HG02763 (cell line): ENCODE measurements around the gene SOX10.

Experiments used
- ATAC-seq: cut with Tn5 transposase; IDR thresholded peaks from one replicate; pipeline ENCODE4 v1.9.1; 2021; ENCODE audit warnings: mild to moderate bottlenecking, moderate library complexity; ENCODE audit not compliant: unreplicated experiment

The SOX10 gene

DNA sequence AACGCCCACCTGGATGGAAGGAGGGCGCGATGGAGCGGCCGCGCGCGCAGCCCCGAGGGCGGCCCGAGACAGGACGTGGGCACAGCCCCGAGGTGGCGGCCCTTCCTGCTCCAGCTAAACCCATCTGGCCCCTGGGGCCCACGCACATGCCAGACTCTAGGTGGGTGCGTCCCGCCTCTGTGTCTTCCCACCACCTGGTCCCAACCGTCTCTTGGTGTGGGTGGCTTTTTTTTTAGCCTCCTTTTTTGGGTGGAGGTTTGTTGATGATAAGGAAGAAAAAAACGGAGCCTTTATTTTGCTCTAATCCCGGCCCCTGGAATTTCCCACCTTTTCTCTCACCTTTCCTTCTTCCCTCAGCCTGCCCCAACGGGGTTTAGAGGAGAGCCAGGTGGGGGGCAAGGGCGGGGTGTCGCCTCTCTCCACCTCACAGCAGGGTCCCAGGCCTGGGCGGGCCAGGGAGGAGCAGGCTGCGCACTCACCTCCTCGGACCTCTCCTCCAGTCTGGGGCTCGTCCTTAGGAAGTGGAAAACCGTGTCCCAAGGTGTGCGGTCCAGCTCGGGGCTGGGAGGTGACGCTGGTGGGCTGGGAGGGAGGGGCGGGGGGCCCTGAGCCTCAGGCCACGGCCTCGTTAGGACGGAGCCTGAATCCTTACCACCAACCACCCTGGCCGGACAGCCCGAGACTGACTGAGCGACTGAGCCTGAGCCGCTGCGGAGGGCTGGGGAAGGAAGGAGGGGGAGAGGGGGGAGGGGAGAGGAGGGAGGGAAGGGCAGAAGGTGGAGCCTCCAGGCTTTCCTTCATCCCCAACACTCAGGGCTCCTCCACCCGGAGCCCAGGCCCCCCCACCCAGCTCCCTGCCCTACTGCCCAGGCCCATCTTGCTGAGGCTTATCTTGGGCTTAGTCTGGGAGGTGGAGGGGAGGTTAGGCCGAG, at the start of gene SOX10:
SOX10 (minus strand) TSS at position 696 of the 932 bp plus-strand sequence. CDS start 771 bp downstream, outside the sequence.
- ATAC-seq: no peak

DNA sequence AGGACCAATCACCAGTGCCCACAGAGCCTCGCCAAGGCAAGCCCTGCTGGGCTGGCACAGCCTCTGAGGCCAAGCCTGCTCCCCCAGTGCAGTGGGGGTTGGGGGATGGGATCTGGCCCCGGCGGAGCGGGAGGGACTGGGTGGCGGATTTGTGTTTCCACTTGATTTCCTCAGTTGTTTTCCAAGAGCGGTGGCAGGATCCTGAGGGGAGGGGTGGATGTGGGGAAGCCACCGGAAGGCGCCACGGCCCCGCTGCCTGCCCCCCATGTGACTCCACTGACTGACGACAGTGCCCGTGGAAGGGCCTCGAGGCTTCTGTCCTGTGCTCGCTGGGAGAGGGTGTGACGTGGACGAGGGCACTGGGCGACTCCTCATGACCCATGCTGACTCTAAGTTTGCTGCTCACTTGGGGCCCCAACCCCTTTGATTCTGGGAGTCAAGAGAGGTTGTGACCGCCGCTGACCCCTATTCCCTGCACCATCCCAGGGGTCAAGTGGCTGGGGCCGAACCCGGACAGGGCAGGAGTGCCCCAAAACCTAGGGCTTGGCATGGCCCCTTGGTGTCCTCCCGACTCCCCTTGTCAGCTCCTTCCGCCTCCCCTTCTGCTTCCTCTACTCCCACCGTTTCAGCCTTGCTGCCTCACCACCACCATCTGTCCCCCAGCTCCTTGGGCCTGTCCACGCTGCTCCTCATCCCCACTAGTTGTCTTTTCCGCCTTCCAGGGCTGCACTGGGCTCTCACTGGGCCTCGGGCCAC, 49.3 kb upstream of the SOX10 start:
- ATAC-seq: no peak

DNA sequence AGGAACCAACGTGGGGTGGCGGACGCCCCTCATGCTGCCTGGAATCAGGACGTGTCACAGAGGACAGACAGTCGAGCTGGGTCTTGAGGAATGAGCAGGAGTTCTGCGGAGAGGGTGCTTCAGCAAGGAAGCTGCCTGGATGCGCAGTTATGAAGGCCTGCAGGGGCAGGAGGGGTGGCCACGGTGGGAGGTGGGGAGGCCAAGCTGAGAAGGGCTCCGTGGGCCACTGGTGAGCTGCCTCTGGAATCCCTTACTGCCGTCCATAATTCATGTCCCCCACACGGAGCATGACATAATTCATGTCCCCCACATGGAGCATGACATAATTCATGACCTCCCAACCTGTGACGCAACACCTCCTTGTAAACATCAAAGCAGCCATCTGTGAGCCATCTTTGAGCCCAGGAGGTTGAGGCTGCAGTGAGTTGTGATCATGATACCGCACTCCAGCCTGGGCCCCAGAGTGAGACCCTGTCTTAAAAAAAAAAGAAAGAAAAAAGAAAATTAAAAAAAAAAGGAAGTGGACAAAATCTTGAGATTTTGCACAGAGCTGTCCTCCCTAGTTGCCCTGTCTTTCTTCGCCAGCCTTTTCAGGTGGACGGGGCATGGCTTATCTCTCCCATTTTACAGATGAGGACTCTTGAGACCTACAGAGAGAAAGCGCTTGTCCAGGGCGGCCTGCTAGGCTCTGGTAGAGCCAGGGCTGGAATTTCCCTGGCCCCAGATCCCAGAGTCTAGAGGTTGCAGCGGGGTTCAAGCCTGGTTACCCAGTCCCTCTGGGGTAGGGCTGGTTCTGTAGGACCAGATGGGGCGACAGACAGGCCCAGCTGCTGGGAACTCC, 48.5 kb upstream of the SOX10 start:
- no peak for ATAC-seq

DNA sequence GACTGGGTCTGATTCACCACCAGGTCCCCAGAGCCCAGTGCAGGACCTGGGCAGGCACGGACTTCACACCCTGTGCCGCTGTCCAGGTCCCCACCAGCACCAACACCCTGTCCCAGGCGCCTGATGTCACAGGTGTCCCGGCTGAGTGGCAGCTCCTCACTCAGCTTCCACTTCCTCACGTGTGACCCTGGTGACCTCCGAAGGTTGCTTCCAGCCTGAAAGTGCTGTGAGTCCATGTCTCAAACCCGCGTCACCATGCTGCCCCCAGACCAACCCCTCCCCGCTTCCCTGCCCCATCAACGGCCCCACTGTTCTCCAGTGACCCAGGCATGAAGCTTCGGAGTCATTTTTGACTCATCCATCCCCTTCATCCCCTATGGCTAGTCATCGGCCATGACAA, 47.1 kb upstream of the SOX10 start:
- ATAC-seq: no peak

DNA sequence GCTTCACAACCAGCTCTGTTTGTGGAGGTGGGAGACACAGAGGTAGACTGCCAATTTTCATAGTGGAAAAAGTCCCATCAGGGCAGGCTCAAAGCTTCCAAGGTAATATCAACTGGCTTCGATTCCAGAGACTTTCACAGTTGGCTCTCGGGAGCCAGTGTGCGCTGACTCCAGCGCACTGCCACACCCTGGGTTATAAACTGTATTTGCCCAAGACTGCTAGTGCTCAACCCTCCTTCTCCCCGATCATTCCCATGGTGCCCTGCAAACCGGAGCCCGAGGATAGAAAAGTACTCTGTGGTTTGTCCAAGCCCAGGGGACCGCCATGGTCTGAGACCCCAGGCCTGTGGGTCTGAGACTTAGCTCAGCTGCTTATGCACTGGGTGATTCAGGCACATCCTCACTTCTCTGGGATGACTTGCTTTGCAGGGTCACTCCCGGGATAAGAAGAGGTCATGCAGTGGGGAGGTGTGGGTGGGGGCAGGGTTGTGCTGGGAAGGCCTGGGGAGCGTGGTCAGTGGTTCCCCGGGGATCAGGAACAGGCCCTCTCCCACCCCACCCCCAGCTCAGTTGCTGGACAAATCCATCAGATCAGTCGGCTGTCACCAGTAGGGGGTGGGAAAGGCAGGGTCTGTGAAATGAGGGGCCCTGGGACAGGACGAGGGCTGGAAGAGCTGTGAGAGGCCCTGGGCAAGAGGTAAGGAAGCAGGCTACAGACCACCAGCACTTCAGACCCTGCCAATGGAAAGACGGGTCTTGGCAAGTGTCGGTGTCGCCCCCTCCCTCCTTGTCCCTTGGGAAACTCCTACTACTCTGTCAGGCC, 46.2 kb upstream of the SOX10 start:
- ATAC-seq: no peak

DNA sequence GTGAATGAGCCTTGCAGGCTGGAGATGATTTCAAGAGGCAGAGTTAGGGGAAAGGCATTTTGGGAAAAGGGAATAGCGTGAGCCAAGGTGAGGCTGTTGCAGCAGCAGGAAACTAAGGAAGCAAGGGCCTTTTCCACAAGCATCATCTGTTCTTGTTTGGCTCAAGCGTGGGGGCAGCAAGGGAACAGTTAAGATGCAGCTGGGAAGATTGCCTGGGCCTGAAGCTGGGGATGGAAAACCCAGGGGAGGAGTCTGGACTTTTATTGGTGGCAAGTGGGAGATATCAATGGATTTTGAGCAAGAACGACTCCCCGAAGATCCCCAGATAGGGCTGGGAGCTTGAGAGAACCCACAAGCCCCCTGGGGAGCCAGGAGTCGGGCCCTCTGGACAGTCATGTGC, 45.5 kb upstream of the SOX10 start:
- ATAC-seq: no peak

DNA sequence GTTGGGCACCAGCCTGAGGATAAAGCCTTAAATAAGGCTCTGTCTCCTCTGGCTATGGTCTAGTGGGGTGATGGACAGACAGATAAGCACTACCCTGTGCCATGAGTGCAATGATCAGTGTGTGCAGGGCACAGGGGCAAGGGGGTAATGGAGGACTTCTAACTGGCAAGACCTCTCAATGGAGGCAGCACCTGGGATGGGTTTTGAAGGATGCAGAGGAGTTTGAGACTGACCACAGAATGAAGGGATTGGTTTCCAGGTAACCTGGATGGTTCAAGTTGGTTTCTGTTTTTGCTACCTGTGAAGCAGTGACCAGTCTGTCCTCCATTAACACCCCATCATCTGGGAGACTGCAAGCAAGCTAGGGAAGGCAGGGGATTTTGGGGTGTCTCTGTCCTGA, 45.0 kb upstream of the SOX10 start:
- no peak for ATAC-seq

DNA sequence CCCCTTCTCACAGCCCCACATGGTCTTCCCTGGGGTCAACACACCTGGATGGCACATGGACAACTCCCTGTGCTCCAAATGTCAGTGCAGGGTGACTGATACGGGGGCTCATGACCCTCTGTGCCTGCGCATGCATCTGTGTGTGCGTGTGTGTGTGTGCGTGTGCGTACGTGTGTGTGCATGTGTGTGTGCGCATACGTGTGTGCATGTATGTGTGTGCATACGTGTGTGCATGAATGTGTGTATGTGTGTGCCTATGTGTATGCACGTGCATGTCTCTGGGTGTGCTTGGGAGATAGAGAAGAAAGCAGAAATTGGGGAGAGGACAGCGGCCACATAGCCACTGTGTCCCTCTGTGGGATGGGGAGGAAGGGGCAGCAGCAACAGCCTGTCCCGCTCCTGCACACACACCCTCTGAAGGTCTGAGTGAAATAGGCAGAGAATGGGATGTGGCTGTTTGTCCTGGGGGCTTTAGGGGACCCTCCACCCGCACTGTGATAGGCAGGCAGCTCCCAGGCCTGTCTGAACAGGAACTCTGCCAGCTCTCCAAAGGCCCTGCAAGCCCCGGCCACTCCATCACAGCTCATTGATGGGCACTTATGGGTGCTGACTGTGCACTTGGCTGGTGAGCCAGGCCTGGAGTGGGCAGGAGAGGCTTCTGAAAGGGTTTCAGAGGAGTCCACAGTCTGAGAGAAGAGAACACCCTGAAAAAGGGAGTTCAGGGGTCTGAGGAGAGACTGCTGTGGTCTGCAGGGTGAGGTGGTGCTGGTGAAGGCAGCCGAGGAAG, 44.2 kb upstream of the SOX10 start:
- no peak for ATAC-seq

DNA sequence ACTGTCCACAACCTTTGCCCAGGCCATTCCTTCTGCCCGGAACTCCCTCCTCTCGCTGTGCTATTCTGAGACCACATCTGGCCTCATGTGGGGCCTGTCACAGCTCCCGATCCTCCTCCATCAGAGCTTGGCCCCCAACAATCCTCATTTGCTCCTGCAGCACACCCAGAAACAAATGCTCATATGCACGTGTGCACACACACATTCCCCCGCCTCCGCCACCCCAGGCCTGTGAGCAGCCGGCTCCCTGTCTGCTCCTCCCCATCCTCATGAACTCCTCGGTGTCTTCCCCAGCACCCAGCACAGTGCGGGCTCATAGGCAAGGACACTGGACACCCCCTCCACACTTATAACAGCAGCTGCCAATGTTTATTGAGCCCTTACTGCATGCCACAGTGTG, 43.1 kb upstream of the SOX10 start:
- no peak for ATAC-seq

DNA sequence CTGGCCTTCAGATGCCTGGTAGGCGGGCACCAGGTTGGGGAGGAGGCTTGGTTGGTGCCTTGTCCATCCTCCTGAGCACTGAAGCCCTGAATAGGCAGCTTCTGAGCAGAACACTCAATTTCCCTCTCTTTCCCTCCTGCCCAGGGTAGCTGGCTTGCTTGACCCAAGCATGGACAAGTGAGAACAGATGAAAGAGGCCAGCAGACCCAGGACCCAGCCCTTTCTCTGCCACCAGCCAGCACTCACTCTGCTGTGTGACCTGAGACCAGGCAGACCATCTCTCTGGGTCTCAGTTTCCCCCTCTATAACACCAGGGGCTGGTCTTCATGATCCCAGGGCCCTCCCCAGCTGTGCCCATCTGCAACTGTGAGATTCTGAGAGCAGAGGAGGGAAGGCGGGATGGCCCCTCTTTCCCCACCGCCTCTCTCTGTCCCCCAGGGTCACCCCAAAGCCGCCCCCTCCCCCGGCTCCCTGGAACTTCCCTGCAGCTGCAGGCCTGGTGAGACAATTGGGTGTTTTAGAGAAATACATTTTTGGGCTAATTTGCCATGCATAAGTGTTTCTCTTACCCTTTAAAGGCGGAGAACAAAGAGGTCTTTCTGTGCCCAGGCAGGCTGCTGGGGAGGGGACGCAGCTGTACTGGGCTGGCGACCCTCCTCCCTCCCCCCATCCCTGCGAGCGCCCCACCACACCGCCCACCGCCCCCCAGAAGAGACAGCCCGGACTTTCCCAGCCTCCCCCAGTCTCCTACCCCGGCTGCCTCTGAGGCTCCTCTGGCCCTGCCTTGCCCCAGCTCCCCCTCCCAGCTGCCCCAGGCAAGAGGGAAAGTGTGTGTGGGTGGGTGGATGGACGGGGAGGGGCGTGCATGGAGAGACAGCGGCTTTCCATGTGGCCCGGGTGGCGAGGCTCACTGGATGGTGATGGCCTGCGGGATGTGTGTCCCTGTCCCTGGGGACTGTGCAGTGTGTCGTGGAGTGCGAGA, 42.1 kb upstream of the SOX10 start:
- ATAC-seq: no peak

DNA sequence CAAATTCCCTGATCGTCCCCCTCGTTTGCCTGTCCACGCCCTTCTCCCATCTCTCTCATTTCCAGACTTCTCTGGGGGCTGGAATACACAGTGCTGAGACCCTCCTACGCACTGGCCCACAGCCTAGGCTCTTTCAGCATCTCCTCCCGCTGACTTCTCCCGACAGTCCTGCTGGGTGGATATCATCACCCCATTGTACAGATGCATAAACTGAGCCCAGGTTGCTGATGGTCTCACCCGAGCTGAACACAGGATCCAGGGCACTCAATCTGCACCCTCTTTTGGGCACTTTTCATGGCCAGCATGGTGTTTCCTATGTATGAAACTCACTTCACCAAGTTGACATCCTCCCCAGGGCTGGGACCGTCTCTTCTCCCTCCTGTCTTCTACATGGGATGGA, 41.2 kb upstream of the SOX10 start:
- no peak for ATAC-seq

DNA sequence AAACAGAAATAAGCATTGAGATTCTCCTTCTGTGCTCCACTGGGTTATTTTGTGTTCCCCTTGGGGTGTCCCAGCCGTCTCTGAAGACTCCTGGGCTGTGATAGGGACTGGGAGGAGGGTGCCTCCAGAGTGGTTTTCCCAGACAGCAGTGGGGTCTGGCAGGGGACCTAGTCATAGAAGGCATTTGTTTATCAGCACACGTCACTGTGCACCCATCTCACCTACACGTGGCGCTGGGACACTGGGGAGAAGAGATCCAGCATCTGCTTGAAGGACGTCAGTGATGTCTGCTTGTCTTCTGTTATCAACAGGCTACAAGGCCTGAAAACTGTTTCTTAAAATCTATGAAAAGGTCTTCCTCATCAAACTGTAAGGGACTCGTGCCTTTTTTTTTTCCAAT, 38.7 kb upstream of the SOX10 start:
- no peak for ATAC-seq

DNA sequence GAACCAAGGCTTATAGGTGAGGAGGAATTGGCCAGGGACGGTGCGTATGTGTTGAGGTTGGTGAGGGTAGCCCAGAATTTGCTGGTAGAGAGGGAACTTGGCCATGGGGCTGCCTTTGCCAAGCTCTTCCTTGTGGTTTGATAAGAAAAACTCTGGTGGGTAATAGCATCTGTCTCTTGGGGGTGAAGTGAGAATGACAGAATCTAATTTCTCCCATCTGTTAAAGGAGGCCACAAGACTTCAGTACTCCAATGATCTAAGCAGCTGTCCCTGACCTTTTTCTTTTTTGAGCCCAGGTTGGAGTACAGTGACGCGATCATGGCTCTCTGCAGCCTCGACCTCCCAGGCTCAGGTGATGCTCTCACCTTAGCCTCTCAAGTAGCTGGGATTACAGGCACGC, 36.9 kb upstream of the SOX10 start:
- no peak for ATAC-seq

DNA sequence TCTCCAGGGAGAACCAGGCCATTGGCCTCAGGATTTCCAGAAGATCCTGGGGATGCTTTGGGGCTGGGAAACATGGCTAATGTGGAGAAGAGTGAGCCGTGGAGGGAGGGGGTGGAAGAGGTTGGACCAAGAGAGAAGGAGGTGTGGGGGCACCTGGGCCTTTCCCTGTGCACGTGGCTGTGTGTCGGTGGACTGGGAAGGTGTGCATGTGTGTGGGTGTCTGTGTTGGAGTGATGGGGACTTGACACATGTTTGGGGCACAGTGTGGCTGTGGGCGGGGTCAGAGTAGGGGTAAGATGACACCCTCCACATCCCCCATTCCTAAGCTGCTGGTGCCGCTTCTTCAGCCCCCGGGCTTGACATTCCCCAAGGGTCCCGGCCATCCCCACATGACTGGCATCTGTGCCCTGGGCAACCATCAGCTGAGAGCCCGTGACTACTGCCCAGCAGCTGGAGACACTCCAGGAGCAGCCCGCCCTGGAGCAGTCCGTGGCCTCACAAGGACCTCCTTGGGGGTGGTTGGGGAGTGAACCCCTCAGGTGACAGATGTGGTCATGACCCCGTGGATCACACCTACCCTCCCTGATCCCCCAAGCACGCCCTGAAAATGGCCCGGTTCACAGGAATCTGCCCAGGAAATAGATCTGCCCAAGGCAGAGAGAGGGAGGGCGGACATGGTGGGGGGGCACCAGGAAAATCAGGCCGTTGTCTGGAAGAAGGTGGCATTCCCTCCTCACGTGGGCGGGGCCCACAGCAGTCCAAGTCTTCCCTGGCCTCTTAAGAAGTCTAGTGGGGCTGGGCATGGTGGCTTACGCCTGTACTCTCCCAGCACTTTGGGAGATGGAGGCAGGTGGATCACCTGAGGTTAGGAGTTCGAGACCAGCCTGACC, 34.8 kb upstream of the SOX10 start:
- ATAC-seq: no peak

DNA sequence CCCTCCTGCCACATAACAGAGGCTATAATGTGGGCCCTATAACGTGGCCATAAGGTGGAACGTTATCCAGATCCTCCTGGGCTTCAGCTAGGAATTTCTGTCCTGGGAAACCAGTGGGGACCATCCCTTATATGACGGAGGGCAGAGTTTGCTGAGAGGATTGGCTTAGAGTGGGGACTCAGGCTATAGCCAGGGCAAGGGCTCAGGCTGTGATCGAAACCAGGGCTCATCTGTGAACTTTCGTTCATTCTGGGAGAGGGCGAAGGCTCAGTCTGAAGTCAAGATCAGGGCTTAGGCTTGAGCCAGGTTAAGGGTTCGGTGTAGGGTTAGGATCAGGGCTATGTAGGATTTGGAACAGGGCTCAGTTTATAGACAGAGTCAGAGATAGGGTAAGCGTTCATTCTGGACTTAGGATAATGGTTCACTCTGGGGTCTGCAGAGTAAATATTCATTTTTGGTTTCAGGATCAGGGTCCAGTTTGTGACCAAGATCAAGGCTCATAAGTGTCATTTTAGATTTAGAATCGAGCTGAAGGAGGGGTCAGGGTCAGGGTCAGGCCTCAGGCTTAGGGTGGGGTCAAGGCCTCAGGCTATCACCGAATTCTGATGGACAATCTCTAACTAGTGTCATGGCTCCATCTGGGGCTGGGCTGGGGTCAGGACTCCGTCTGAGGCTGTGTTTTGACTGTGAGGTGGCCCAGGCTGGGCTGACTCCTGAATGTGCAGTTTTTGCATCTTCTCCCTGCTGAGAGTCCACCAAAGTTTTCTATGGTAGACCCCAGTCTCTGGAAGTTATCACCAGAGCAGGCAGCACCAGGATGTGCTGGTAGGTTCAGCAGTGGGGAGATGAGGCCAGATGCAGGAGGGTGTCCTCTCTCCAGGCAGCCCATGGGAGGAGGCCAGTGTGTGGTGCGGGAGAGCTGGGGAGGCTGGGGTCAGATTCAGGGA, 33.9 kb upstream of the SOX10 start:
- ATAC-seq: no peak

DNA sequence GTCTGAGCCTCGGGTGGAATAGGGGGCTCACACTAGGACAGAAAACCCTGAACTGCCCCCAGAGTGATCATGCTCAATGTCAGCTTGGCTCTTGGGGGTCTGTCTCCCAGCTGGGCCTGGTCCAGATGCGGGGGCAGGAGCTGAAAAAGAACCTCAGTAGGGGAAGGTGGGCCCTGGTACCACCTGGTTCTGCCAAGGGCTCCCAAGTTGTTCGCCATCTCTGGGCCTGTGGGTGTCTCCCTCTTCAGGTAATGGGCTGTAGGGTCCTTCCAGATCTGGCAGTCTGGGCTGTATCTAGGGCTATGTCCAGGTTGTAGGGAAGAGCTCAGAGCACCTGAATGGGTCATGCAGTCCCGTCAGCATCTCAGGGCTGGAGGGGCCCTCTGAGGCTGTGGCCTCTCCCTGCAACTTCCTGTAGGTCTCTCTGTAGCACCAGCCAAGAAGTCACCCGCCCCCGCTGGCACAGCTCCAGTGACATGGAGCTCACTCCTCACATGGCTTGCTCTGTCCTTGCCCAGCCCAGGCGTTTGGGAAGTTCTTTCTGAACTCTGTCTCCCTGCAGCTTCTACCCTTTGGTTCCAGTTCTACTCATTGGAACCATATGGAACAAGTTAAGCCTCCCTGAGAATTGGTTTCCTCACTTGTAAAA, 33.0 kb upstream of the SOX10 start:
- ATAC-seq: no peak
